HG03139 (cell line): ENCODE data around the gene PYCR2.

Source experiments
- ATAC-seq: cut with Tn5 transposase; IDR thresholded peaks from one replicate; pipeline ENCODE4 v1.9.1; 2021; ENCODE audit not compliant: unreplicated experiment

PYCR2 gene

GRCh38 chr1:225879521-225880221 is 44.4 kb downstream of the PYCR2 start:
- ATAC-seq = no peak

- ATAC-seq = no peak
Measured at GRCh38 chr1:225878282-225878681, 45.8 kb downstream of the PYCR2 start.

- no peak for ATAC-seq
Measured at GRCh38 chr1:225877580-225877979, 46.5 kb downstream of the PYCR2 start.

- no peak for ATAC-seq
Measured at GRCh38 chr1:225876900-225877510, 47.0 kb downstream of the PYCR2 start.

DNA sequence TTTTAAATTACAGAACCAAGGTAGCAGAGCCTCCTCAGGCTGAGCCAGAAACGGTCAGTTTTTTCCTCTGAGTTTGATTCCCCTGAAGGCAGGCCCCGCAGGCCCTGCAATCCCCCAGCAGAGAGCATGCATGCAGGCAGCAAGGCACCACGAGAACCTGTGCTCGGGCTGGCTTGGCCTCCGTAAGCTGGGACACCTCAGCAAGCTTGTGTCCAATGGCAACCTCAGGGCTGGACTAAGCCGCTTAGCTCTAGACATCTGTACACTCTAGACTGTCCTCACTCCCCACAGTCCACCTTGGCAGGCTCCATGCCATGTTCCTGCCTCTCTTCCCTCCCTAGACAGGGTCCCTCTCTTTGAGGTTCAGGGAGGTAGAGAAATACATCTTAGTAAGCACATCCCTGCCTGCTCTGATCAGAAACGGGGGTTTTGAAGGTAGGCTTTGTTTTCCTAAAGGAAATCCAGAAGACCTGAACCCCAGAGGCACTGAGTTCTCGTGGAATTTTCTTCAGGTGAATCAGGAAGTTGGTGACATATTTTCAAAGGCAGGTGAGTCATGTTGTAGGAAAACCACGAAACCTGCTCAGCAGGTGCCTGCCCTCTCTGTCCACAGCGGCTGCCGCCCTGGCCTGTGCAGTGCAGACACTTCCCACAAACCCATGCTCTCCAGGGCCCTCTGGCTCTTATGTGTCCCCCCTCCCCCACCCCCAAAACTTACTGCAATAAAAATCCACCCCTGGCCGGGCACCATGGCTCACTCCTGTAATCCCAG is 48.8 kb downstream of the PYCR2 start:
- ATAC-seq = no peak

DNA sequence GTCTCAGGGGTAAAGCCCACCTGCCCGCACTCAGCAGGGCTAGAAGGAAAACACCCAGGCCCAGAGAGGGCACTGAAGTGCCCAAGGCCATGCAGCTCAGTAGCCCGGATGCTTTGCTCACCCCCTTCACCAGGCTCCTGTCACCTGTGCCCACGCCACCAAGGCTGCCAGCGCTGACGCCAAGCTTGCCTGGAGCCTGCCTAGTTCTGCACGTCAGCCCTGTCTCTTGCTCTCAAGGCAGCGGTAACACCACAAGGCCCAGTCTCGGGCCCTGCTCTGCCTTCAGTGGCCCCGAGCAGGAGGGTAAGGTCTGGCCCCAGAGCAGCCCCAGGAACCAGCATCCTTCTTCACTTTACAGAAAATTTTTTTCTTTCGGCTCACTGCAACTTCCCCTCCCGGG is 49.6 kb downstream of the PYCR2 start:
- ATAC-seq = no peak

GRCh38 chr1:225873281-225873850 is 50.7 kb downstream of the PYCR2 start:
- no peak for ATAC-seq

GRCh38 chr1:225872075-225872430 is 52.0 kb downstream of the PYCR2 start:
- ATAC-seq = no peak

DNA sequence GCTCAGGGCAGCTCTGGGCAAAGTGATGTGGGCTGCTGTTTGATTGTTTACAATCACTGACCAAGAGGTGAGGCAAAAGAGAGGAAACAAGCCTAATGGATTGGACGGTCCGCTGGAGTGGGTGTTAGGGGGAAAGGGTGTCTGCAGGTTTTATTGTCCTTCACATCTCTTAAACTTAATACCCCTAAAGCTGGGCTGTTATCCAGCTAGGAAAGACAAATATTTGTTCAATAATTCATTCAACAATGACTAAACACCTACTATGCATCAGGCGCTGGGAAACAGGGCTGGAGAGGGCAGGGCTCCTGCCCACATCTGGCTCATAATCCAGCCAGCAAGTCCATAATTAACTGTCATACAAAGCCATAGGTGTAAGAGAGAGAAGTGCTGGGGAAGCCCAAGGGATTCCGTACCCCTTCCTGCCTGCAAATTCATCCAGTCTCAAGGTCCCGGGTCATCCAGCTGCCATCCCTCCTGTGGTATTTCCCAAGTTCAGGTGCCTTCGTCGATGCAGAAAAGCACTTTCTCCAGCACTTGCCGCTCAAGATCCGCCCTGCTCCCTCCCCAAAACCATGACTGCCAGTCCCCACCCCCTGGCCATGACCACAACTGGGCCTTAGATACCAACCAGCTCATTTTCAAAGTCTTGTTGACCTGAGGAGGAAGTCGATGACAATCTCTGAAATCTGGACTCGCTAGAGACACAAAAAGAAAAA is 52.5 kb downstream of the PYCR2 start:
- ATAC-seq = no peak

DNA sequence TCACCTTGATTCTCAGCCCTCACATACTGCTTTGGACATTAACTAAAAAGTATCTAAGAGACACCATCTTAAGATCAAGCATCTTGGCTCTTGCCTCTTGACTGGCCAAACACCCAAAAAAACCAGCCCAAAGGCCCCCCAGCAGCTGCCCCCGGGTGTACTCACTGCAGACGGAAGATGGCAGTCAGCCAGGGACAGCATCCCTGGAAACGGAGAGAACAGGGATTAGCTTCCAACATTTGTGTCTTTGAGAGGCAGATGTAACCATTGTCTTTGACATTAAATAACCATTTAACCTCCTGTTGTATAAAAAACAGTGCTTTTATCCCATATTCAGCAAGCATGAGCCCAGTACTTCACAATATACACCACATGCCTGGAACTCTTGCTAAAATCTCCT is 53.1 kb downstream of the PYCR2 start:
- ATAC-seq = no peak
